Measurements from ENCODE around the gene SHF.

DNA sequence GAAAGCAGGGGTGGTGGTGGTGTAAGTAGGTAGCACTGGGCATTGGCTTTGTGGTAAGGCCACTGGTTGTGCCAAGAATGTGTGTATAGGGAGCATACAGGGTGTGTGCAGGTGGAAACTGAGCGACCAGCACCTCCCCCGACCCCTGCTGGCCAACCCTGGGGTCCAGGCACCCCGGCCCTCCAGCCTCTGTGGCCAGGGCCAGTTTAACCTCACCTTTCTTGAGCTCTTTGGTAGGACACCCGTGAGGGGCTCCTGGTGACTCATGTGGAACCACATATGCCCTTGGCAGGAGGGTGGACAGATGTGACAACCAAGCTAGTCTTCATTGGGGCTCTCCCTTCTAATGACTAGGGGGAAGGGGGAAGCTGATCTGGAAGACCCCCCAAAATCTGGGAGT, 19.5 kb downstream of the SHF start:
- TF ChIP-seq, protein P1, sequence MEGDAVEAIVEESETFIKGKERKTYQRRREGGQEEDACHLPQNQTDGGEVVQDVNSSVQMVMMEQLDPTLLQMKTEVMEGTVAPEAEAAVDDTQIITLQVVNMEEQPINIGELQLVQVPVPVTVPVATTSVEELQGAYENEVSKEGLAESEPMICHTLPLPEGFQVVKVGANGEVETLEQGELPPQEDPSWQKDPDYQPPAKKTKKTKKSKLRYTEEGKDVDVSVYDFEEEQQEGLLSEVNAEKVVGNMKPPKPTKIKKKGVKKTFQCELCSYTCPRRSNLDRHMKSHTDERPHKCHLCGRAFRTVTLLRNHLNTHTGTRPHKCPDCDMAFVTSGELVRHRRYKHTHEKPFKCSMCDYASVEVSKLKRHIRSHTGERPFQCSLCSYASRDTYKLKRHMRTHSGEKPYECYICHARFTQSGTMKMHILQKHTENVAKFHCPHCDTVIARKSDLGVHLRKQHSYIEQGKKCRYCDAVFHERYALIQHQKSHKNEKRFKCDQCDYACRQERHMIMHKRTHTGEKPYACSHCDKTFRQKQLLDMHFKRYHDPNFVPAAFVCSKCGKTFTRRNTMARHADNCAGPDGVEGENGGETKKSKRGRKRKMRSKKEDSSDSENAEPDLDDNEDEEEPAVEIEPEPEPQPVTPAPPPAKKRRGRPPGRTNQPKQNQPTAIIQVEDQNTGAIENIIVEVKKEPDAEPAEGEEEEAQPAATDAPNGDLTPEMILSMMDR (conservative IDR thresholded peaks at IDR 0.05; ENCODE audit: low read depth, low read length) = no peak
- TF ChIP-seq SMC3 (IDR thresholded peaks at IDR 0.05; ENCODE audit: low read depth, low read length) (no peak), POLR2A (IDR thresholded peaks at IDR 0.05; ENCODE audit: low read depth, low read length) (no peak), MAFK (IDR thresholded peaks at IDR 0.05; ENCODE audit: low read depth, low read length) (no peak), FOS (IDR thresholded peaks at IDR 0.05; ENCODE audit: low read depth, low read length) (no peak), CEBPB (IDR thresholded peaks at IDR 0.05; ENCODE audit: low read depth, low read length) (no peak), RAD21 (IDR thresholded peaks at IDR 0.05; ENCODE audit: low read length) (no peak), BHLHE40 (IDR thresholded peaks at IDR 0.05; ENCODE audit: low read depth, low read length) (no peak)
- TF ChIP-seq, protein P2, sequence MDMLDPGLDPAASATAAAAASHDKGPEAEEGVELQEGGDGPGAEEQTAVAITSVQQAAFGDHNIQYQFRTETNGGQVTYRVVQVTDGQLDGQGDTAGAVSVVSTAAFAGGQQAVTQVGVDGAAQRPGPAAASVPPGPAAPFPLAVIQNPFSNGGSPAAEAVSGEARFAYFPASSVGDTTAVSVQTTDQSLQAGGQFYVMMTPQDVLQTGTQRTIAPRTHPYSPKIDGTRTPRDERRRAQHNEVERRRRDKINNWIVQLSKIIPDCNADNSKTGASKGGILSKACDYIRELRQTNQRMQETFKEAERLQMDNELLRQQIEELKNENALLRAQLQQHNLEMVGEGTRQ (IDR thresholded peaks at IDR 0.05; ENCODE audit: low read depth, low read length) = no peak
- TF ChIP-seq, protein P3, sequence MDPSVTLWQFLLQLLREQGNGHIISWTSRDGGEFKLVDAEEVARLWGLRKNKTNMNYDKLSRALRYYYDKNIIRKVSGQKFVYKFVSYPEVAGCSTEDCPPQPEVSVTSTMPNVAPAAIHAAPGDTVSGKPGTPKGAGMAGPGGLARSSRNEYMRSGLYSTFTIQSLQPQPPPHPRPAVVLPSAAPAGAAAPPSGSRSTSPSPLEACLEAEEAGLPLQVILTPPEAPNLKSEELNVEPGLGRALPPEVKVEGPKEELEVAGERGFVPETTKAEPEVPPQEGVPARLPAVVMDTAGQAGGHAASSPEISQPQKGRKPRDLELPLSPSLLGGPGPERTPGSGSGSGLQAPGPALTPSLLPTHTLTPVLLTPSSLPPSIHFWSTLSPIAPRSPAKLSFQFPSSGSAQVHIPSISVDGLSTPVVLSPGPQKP (IDR thresholded peaks at IDR 0.05; ENCODE audit: borderline replicate concordance, low read depth, low read length) = no peak
